HL-60 (cell line): ENCODE measurements around the gene XYLB.
"Not testable (repeated sequence)": the region's sequence is repeated elsewhere in the genome, so short reads cannot be mapped to it uniquely, and the experiment has no call there.

ENCODE experiments used
- GABPA ChIP-seq: IDR thresholded peaks from 2 replicates; pipeline ENCODE4 v1.6.1; 2012; ENCODE audit warnings: low read depth
- TF ChIP-seq, protein P1 (sequence below): IDR thresholded peaks from one replicate; pipeline ENCODE4 v1.5.1; 2011; ENCODE audit warnings: low read length, control low read depth, inconsistent platforms; ENCODE audit not compliant: insufficient read depth

DNA sequence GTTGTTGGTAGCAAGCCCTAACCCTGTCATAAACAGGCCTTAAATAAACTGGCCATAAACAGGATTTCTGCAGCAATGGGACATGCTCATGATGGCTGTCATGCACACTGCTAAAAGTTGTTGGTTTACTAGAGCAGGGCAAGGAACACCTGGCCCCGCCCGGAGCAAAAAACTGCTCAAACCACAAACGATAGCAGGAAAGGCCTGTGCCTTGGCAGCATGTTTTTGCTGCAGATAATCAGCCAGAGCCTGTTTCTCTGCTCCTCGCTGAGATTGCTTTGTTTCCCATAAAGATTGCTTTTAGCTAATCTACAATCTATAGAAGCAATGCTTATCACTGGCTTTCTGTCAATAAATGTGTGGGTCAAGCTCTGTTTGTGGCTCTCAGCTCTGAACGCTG lies 74.2 kb downstream of the XYLB start:
- not testable (repeated sequence) for TF ChIP-seq GABPA
- TF ChIP-seq, protein P1, sequence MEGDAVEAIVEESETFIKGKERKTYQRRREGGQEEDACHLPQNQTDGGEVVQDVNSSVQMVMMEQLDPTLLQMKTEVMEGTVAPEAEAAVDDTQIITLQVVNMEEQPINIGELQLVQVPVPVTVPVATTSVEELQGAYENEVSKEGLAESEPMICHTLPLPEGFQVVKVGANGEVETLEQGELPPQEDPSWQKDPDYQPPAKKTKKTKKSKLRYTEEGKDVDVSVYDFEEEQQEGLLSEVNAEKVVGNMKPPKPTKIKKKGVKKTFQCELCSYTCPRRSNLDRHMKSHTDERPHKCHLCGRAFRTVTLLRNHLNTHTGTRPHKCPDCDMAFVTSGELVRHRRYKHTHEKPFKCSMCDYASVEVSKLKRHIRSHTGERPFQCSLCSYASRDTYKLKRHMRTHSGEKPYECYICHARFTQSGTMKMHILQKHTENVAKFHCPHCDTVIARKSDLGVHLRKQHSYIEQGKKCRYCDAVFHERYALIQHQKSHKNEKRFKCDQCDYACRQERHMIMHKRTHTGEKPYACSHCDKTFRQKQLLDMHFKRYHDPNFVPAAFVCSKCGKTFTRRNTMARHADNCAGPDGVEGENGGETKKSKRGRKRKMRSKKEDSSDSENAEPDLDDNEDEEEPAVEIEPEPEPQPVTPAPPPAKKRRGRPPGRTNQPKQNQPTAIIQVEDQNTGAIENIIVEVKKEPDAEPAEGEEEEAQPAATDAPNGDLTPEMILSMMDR = not testable (repeated sequence)
